Effector CD8-positive, alpha-beta T cell (primary cell): Measurements from ENCODE around the gene SPDYC.

Source experiments
- DNase-seq: peaks from one replicate; lab custom pipeline; 2025; lab: John Stamatoyannopoulos, UW

The SPDYC gene

DNA sequence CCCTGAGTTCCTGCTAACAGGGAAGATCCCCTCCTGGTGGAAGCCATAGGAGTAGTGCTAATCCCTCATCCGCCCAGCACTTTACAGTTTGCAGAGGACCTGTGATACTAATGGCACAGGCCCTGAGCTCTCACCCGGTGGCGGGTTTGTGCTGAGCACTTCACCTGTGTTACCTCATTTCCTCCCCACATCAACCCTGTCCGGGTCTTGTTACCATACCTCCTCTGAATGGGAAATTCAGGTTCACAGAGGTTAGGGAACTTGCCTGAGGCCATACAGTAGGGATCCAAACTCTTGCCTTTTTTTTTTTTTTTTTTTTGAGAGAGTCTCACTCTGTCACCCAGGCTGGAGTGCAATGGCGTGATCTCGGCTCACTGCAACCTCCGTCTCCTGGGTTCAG is 36.9 kb downstream of the SPDYC start:
- no peak for DNase-seq

DNA sequence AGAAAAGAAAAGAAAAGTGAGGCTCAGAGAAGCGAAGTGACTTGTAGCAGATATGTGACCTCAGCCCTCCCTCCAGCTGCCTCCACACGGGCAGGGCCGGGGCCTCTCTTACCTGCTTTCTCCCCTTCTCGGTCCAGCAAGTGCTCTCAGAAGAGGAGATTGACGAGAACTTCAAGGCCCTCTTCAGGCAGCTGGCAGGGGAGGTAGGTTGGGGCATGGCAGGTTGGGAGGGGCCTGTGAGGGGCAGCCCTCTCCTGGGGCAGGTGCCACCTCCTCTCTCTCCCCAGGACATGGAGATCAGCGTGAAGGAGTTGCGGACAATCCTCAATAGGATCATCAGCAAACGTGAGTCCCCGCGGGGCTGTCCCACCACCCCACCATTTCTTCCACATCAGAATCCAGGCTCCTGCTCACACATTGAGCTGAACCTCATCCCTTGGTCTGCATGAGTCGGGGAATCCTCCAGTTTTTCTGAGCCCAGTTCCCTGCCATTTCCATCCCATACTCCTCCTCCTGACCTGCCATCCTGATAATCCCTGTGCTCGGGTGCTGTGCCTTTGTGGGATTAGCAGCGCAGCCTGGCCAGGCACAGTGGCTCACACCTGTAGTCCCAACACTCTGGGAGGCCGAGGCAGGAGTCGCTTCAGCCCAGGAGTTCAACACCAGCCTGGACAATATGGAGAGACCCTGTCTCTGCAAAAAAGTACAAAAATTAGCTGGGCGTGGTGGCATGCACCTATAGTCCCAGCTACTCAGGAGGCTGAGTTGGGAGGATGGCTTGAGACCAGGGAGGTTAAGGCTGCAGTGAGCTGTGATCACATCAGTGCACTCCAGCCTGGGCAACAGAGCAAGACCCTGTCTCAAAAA is 38.1 kb downstream of the SPDYC start:
- no peak for DNase-seq

DNA sequence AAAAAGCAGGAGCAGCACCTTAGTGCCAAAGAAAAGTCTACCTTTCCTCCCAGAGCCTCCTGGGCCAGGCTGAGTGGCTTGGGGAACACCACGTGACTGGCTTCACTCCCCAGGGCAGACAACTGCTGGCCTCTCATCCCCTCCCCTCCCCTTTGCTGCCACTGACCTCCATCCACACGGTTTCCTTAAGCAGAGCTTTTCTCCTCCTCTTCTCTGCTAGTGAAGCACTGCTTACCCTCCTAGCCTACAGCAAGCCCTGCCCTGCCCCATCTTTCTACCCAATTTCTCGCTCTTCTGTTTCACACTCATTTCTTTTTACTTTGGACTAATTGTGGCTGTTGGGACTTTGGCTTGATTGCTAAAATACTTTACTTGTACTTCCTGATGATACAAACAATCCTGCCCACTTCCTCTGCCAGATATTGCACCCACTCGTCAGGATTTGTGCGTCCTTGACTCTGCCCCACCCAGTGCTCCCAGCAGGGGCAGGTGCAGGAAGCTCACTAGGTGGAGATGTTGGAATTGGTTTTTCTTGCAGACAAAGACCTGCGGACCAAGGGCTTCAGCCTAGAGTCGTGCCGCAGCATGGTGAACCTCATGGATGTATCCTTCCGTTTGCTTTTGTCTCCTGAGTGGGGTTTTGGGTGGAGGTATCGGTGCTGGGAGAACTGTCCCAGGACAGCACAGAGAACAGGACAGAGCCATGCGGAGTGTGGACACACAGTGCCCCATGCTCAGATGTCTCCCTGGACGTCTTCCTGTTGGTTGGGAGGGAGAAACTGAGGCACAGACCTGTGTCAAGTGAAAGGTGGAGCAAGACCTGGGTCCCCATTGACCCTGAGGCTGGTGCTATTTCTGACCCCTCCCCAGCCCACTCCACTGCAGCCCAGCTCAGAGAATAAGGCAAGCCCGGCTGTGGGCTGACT is 39.0 kb downstream of the SPDYC start:
- no peak for DNase-seq

DNA sequence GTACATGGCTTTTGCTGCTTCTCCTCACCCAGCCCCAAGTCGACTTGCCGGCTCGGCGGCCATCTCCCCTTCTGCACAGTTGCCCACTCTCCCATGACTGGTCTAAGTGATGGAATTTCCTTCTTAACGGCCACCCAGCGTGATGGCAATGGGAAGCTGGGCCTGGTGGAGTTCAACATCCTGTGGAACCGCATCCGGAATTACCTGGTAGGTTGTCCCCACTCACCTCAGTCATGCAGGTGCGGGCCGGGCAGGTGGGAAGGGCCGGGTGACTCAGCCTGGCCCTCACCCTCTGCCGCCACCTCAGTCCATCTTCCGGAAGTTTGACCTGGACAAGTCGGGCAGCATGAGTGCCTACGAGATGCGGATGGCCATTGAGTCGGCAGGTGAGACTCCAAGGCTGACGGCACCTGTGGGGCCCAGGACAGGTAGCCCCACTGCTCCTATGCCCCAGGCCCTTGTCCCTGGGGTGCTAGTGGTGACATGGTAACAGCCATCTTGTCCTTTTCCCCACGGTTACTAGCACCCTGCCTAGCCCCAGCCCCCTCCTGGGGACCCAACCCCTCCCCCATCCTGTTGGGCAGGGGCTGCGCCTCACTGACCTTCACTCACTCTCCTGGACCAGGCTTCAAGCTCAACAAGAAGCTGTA is 39.8 kb downstream of the SPDYC start:
- DNase-seq, result no peak

DNA sequence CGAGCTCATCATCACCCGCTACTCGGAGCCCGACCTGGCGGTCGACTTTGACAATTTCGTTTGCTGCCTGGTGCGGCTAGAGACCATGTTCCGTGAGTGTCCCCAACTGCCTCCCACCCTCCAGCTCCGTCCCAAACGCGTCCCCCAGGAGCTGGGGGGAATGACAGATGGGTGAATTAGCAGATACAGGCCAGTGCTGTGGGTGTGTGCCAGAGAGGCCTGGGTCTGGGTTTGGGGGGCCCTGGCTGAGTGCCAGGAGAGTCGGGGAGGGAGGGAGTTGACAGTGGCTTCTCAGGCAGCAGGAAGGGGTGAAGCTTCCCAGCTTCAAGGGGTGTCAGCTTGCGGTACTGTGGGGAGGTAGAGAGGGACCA is 40.3 kb downstream of the SPDYC start:
- DNase-seq, result no peak

DNA sequence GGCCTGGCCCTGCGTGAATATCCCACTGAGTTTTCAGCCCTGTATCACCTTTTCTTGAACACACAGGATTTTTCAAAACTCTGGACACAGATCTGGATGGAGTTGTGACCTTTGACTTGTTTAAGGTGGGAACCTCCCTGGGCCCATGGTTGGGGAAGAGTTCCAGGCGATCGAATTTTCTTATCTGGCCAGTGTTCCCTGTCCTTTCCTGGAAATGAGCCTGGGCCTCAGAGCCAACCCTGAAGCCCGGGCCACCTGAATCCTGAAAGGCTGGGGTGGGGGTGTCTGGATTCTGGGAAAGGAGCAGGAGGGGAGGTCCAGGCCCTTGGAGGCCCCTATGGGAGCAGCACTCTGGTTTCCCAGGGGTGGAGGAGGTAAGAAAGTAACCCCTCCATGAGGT is 40.7 kb downstream of the SPDYC start:
- no peak for DNase-seq

DNA sequence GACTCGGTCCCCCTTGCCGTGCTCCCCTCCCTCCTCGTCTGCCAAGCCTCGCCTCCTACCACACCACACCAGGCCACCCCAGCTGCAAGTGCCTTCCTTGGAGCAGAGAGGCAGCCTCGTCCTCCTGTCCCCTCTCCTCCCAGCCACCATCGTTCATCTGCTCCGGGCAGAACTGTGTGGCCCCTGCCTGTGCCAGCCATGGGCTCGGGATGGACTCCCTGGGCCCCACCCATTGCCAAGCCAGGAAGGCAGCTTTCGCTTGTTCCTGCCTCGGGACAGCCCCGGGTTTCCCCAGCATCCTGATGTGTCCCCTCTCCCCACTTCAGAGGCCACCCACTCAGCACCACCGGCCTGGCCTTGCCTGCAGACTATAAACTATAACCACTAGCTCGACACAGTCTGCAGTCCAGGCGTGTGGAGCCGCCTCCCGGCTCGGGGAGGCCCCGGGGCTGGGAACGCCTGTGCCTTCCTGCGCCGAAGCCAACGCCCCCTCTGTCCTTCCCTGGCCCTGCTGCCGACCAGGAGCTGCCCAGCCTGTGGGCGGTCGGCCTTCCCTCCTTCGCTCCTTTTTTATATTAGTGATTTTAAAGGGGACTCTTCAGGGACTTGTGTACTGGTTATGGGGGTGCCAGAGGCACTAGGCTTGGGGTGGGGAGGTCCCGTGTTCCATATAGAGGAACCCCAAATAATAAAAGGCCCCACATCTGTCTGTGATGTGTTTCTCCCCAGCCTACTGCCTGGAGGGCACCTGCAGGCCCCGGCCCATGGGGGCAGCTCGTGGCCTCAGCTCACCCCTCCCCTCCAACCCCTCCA is 41.5 kb downstream of the SPDYC start:
- DNase-seq, result no peak

DNA sequence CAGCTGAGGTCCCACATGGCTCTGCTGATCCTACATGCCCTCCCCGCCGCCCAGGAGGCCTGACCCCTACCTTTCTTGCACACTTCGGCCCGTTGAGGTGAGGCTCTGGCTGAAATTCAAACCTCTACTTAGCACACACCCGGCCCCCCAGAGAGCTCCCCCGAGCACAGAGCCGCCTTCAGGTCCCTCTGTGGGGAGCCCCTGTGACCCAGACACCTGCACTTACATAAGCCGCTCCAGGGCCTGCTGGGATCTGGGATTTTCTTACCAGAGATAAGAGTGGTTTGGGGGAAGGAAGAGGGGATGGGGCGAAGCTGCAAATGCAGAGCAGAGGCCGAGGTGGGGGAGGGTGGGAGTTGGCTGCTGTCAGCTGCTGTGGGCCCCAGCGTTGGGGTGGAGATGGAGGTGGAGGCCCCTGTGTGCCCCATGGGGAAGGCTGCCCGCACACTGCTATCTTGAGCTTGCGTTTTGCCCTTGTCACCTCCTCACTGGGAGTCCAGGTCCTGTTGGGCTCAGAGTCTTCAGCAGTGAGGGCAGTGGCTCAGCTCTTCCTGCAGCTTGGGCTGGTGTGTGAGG is 42.3 kb downstream of the SPDYC start:
- no peak for DNase-seq

DNA sequence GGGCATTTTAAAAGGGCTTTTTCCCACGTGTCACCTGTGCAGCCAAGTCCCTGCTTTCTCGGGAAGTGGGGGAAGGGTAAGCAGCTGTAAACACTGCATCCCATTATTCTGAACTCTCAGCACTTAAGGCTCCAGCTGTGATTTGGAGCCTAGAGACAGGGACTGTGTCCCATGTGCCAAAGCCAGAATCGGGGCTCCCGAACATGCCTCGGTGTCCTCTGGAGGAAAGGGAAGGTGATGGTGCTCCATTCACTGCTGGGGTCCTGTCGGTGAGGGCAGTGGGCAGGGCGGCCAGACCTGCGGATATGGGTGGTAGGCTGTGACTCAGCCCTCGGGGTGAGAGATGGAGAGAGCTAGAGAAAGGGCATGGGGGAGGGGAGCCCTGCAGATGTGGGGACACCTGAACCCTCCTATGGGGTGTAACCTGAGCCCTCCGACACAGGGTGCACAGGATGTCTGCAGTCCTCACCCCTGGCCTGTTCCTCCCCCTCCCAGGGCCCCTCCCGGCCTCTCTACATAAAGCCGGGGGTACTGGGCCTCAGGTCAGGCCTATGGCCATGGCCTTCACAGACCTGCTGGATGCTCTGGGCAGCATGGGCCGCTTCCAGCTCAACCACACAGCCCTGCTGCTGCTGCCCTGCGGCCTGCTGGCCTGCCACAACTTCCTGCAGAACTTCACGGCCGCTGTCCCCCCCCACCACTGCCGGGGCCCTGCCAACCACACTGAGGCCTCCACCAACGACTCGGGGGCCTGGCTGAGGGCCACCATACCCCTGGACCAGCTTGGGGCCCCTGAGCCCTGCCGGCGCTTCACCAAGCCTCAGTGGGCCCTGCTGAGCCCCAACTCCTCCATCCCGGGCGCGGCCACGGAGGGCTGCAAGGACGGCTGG is 43.5 kb downstream of the SPDYC start:
- no peak for DNase-seq

DNA sequence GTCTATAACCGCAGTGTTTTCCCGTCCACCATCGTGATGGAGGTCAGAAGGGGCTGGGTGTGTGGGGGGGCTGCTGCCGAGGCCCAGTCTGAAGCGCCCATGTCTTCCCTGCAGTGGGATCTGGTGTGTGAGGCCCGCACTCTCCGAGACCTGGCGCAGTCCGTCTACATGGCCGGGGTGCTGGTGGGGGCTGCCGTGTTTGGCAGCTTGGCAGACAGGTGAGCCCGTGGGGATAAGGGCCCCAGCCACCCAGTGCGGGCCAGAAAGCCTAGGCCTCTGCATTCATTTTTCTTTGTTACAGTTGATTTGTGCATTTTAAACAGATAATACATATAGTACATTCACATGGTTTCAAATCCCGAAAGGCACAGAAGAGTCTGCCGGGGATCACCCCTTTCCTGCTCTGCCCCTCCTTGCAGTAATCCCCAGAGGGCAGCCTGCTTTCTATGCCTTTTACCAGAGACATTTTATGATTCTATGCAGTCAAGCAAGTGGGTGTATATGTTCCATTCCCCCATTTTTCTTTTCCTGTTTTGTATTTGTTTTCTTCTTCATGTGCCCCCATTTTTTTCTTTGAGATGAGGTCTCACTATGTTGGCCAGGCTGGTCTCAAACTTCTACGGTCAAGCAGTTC is 44.3 kb downstream of the SPDYC start:
- DNase-seq, result no peak

DNA sequence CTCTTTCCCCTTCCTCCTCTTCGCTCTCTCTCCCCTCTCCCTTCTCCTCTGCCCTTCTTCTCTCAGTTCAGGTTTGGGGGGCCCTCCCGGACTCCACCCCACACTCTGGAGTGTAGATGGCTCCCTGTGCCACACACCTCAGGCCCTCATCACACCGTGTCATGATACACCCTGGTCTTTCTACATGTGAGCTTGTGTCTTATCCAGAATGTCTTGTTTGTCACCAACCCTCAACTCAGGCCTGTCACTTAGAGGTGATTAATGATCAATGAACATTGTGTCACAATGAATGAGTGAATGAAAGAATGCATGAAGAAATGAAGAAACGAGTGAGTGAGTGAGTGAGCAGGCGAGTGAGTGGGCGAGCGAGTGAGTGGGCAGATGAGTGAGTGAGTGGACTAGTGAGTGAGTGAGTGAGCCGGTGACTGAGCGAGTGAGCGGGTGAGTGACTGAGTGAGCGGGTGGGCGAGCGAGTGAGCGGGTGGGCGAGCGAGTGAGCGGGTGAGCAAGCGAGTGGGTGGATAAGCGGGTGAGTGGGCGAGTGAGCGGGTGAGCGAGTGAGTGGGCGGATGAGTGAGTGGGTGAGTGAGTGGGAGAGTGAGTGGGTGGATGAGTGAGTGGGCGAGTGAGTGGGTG is 45.5 kb downstream of the SPDYC start:
- no peak for DNase-seq

DNA sequence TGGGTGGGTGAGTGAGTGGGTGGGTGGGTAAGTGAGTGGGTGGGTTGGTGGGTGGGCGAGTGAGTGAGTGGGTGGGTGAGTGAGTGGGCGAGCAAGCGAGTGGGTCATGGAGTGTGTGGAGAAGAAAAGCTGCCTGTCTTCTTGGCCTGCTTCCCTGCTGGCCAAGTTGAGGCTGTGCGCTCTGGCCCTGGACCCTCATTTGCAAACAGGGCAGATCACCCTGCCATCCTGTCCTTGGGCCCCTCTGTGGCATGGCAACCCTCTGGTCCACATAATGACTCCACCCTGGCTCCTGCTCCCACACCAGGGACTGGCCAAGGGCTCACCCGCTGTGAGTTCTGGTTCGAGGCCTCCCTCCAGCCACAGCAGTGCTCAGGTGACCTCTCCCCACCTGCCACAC is 46.8 kb downstream of the SPDYC start:
- no peak for DNase-seq

DNA sequence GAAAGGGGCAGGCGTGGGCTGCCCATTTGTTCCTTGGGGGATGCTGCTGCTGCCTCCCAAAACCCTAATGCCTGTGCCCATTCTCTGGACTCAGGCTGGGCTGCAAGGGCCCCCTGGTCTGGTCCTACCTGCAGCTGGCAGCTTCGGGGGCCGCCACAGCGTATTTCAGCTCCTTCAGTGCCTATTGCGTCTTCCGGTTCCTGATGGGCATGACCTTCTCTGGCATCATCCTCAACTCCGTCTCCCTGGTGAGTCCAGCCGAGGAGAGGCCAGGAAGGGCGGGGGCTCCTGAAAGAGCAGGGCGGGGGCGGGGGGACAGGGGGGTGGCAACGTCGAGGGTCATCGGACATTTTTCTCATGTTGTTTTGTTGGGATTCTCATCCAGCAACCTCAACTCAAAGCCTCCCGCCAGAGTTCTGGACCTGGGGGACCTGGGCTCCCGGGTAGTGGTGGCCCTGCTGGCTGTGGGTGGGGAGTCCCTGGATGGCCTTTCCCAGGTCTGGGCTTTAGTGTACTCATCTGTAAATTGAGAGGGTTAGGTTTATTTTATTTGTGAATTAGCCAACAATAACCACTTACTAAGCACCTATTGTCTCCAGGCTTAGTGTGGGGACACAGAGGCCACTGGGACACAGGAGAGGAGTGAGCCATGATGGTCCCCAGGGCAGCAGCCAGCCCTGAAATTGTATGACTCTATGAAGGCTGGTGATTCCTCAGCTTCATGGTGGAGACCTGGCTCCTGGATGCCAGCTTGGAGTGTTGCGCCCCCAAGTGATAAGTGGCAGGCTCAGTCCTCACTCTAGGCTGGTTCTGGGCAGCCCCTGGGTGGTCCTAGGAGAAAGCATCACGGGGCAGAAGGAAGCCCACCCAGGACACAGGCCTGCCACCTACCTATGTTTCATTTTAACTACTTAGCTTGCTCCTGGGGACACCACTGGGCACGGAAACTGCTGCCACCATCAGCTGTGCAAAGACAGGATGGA is 47.7 kb downstream of the SPDYC start:
- DNase-seq, result no peak

DNA sequence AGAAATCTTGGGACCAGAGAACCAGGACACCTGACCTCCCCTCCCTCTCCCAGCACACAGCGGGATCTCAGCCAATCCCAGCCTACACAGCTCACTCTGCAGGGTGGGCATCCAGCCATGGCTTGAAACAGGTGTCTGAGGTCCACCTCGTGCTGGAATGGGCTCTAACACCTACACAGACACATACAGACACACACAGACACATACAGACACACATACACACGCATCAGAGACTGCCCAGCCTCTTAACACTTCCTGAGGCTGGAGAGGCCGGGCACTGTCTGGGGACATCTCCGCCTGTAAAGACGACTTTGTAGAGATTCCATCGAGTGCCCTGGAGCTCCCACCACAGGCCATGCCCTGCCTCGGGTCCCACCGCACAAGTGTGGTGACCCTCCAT is 48.4 kb downstream of the SPDYC start:
- DNase-seq, result no peak

DNA sequence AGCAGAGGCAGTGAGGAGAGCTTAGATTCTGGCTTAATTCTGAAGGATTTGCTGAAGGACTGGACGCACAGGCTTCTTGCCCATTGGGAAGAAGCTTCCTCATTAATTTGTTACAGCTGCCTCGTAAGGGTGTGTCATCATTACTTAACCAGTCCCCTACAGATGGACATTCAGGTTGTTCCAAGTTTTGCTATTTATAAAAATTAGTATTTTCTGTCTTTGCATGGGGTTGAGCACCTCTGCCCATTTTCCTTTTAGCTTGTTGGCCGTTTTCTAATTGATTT is 49.8 kb downstream of the SPDYC start:
- DNase-seq, result no peak

DNA sequence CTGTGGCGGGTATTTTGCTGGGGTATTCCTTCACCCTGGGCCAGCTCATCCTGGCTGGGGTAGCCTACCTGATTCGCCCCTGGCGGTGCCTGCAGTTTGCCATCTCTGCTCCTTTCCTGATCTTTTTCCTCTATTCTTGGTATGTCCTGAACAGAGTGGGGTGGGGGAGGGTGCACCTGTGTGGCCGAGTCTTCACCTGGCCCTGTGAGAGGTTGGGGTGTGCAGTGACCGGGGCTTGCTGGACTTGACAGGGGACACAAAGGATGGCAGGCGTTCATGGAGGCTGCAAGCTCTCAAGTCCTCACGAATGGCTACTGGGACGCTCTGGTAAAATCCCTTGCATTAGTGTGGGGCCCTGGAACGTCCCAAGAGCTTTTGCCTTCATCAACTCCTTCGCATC is 51.0 kb downstream of the SPDYC start:
- no peak for DNase-seq
